ENCODE data around the gene TIE1. TPM values are rescaled to one million over a fixed set of nuclear protein-coding genes. Genes with fewer than 3 reads are reported as not detected.

Gene TIE1
- total and polyA plus RNA-seq, 12 donors, result 5.0 to 49.8 (median 27.0) TPM

- H3K27me3 ChIP-seq, result no peaks in the 10 kb centered on the region
- H3K9me3 ChIP-seq (replicated peaks in 1 of 3), result no peaks in the 10 kb centered on the region
- no peak for DNase-seq
- H3K4me3 ChIP-seq, result no peak within 1 kb of the TSS
- H3K36me3 ChIP-seq (replicated peaks in 1 of 2), result no peaks in the 10 kb centered on the region
- no peak within 1 kb of the TSS for H3K27ac ChIP-seq
- 44 to 70% (median 60%) methylated on average over 17 to 19 of the region's 19 CpGs for WGBS, 4 donors
- intact Hi-C loops (cut with DNase I), result no loop called here
- no peak for TF ChIP-seq POLR2A (IDR thresholded peaks at IDR 0.05)
- TF ChIP-seq CTCF (IDR thresholded peaks at IDR 0.05), result no peak
- H3K4me1 ChIP-seq (replicated peaks in 1 of 2), result peaks cover 0 to 10% of the 10 kb centered on the region in 2 donors
These were observed 15.4 kb upstream of the TIE1 start, which contains the start of gene C1orf210 for GRCh38 chr1:43285269-43285990. Gene C1orf210 (minus strand): TSS chr1:43285581. CDS start chr1:43283270, 2,311 bp downstream.

- Histone ChIP-seq H3K4me1 (replicated peaks in 1 of 2) (peaks cover 0 to 10% of the 10 kb centered on the region in 2 donors), H3K9me3 (replicated peaks in 1 of 3) (no peaks in the 10 kb centered on the region), H3K4me3 (no peak overlapping the region), H3K27ac (no peak overlapping the region), H3K36me3 (replicated peaks in 1 of 2) (no peaks in the 10 kb centered on the region), H3K27me3 (no peaks in the 10 kb centered on the region)
- TF ChIP-seq POLR2A (IDR thresholded peaks at IDR 0.05) (no peak), CTCF (IDR thresholded peaks at IDR 0.05) (no peak)
- 95 to 97% (median 96%) methylated on average over 11 of the region's 11 CpGs for WGBS, 4 donors
- no peak for DNase-seq
- intact Hi-C loops (cut with DNase I), result no loop called here
These were observed 14.7 kb upstream of the TIE1 start for GRCh38 chr1:43286115-43286514.

GRCh38 chr1:43286533-43286932, 14.2 kb upstream of the TIE1 start:
- TF ChIP-seq CTCF (IDR thresholded peaks at IDR 0.05), result no peak
- TF ChIP-seq POLR2A (IDR thresholded peaks at IDR 0.05), result no peak
- Histone ChIP-seq H3K4me3 (no peak overlapping the region), H3K9me3 (replicated peaks in 1 of 3) (no peaks in the 10 kb centered on the region), H3K27me3 (no peaks in the 10 kb centered on the region), H3K36me3 (replicated peaks in 1 of 2) (no peaks in the 10 kb centered on the region), H3K27ac (no peak overlapping the region), H3K4me1 (replicated peaks in 1 of 2) (peaks cover 0 to 10% of the 10 kb centered on the region in 2 donors)
- WGBS, 4 donors, result 90 to 97% (median 94%) methylated on average over 5 of the region's 5 CpGs
- intact Hi-C loops (cut with DNase I), result no loop called here
- DNase-seq, result no peak

- no peak overlapping the region for H3K27ac ChIP-seq
- TF ChIP-seq POLR2A (IDR thresholded peaks at IDR 0.05) (no peak), CTCF (IDR thresholded peaks at IDR 0.05) (no peak)
- H3K4me3 ChIP-seq, result no peak overlapping the region
- H3K9me3 ChIP-seq (replicated peaks in 1 of 3), result no peaks in the 10 kb centered on the region
- no peaks in the 10 kb centered on the region for H3K36me3 ChIP-seq (replicated peaks in 1 of 2)
- H3K27me3 ChIP-seq, result no peaks in the 10 kb centered on the region
- intact Hi-C loops (cut with DNase I), result no loop called here
- WGBS, 4 donors, result 93 to 95% (median 94%) methylated on average over 7 to 9 of the region's 9 CpGs
- no peak for DNase-seq
- H3K4me1 ChIP-seq (replicated peaks in 1 of 2), result peaks cover 0 to 10% of the 10 kb centered on the region in 2 donors
These were observed 12.6 kb upstream of the TIE1 start for GRCh38 chr1:43288058-43288784.
